Transverse colon (tissue), 4 donors: ENCODE data around the gene NEUROG3. TPM values are rescaled to one million over a fixed set of nuclear protein-coding genes. Genes with fewer than 3 reads are reported as not detected.

Experiments used
- DNase-seq: peaks from one replicate; pipeline ENCODE4 v3.0.0-alpha.2; 2019
- H3K27ac ChIP-seq, 4 donors: fragments of 200-600 bp; sonication (generic); 2 replicates each; pipeline ENCODE4 v1.5.1; 2016 to 2018; ENCODE audit warnings: inconsistent platforms in 4 of 4
- H3K27me3 ChIP-seq: fragments of 200-600 bp; sonication (generic); 2 replicates; pipeline ENCODE4 v1.5.1; 2017; ENCODE audit warnings: inconsistent platforms
- H3K36me3 ChIP-seq, 4 donors: fragments of 200-600 bp; sonication (generic); 2 replicates each; pipeline ENCODE4 v1.5.1; 2017 to 2019; ENCODE audit warnings: inconsistent platforms in 4 of 4
- H3K4me1 ChIP-seq, 4 donors: fragments of 200-600 bp; sonication (generic); 2 replicates each; pipeline ENCODE4 v1.5.1; 2017 to 2020; ENCODE audit warnings: inconsistent platforms in 4 of 4
- H3K4me3 ChIP-seq, 4 donors: fragments of 200-600 bp; sonication (generic); 1 replicate in 1 of 4; 2 replicates in 3 of 4; pipeline versions ENCODE4 v1.5.1 to v1.6.1; 2017 to 2019; ENCODE audit warnings: inconsistent platforms in 4 of 4
- H3K9me3 ChIP-seq, 2 donors: fragments of 200-600 bp; sonication (generic); 2 replicates each; pipeline ENCODE4 v1.5.1; 2017 to 2019; ENCODE audit warnings: inconsistent platforms in 2 of 2
- CTCF ChIP-seq, 5 experiments: fragments of 200-600 bp in 3 of 5; fragments of 450-650 bp in 2 of 5; sonication (generic) in 3 of 5; IDR thresholded peaks; 1 replicate in 2 of 5; 2 replicates in 3 of 5; pipeline ENCODE4 v1.5.1; 2016 to 2017; ENCODE audit warnings: antibody characterized with exemption in 5 of 5, inconsistent platforms in 3 of 5, mild to moderate bottlenecking in 2 of 5, moderate library complexity in 1 of 5
- EP300 ChIP-seq: sonication (generic); formaldehyde crosslinking; IDR thresholded peaks from one replicate; pipeline ENCODE4 v1.6.1; 2017; ENCODE audit warnings: antibody characterized with exemption, low read depth
- POLR2A ChIP-seq: fragments of 450-650 bp; IDR thresholded peaks from one replicate; pipeline ENCODE4 v1.6.1; 2016; ENCODE audit warnings: antibody characterized with exemption, mild to moderate bottlenecking, moderate library complexity
- POLR2AphosphoS5 ChIP-seq, 3 donors: sonication (generic); formaldehyde crosslinking; IDR thresholded peaks; one replicate each; pipeline ENCODE4 v1.6.1; 2016; ENCODE audit warnings: antibody characterized with exemption in 3 of 3
- WGBS, 2 donors: methylation state at CpG; one replicate each; pipeline ENCODE4 v1.1.5; 2018; ENCODE audit warnings: low coverage in 1 of 2; 5-methylcytosine and 5-hydroxymethylcytosine counted together
- in situ Hi-C, 4 donors: fragments of 200-750 bp; cut with MboI; loops; one replicate each; pipeline versions ENCODE4 v1.15.0 to v1.15.1; 2017; ENCODE audit warnings: low sequenced_read_pairs in 3 of 4, low pct_ligation_motif_present in 1 of 4, low pct_unique_long_range_greater_than_20kb in 1 of 4
- intact Hi-C: fragments of 100-400 bp; cut with DNase I; formaldehyde crosslinking; loops from one replicate; pipeline ENCODE4 v1.15.1; 2023; ENCODE audit warnings: low total_unique reads
- total RNA-seq, 4 donors: library from RNA; depleted of rRNA; stranded (reverse); fragments of >200 nt; gene quantifications; one replicate each; pipeline ENCODE4 v1.1.0, GENCODE V29; 2016

Gene NEUROG3
- total RNA-seq, 4 donors from 2014 or later: 0.41 to 8.2 (median 0.64) TPM; not detected in 1

- no peak overlapping the region for H3K4me3 ChIP-seq
- H3K27ac ChIP-seq: no peak overlapping the region
- no peaks in the 10 kb centered on the region for H3K36me3 ChIP-seq
- H3K9me3 ChIP-seq: peaks cover 20 to 23% of the 10 kb centered on the region in 2 donors
- no peak for DNase-seq
- H3K4me1 ChIP-seq: no peaks in the 10 kb centered on the region
- no peak for TF ChIP-seq EP300
- TF ChIP-seq POLR2A: no peak
- no peak for TF ChIP-seq POLR2AphosphoS5 (IDR thresholded peaks at IDR 0.05)
- TF ChIP-seq CTCF (IDR thresholded peaks at IDR 0.05): no peak
- WGBS, 2 donors: 85 to 90% methylated on average over 2 to 4 of the region's 4 CpGs
- H3K27me3 ChIP-seq: peaks cover 17% of the 10 kb centered on the region
- intact Hi-C loops: no loop called here
- in situ Hi-C loops: no loop called here
Measured at GRCh38 chr10:69553328-69553727, 19.9 kb downstream of the NEUROG3 start.

- Histone ChIP-seq H3K4me1 (no peaks in the 10 kb centered on the region), H3K4me3 (no peak overlapping the region), H3K36me3 (no peaks in the 10 kb centered on the region), H3K27me3 (peaks cover 17% of the 10 kb centered on the region), H3K9me3 (peaks cover 20 to 23% of the 10 kb centered on the region in 2 donors), H3K27ac (no peak overlapping the region)
- TF ChIP-seq POLR2AphosphoS5 (IDR thresholded peaks at IDR 0.05) (no peak), POLR2A (no peak), EP300 (no peak), CTCF (IDR thresholded peaks at IDR 0.05) (no peak)
- WGBS, 2 donors: 20% methylated on average over 1 of the region's 1 CpG; no CpG with 5 or more reads in 1 of the 2 donors
- no peak for DNase-seq
- in situ Hi-C loops: no loop called here
- intact Hi-C loops: no loop called here
Measured at GRCh38 chr10:69552268-69552667, 21.0 kb downstream of the NEUROG3 start.

- intact Hi-C loops (no loop called here), in situ Hi-C loops (no loop called here)
- TF ChIP-seq POLR2A: no peak
- no peak for TF ChIP-seq CTCF (IDR thresholded peaks at IDR 0.05)
- TF ChIP-seq POLR2AphosphoS5 (IDR thresholded peaks at IDR 0.05): no peak
- no peak for TF ChIP-seq EP300
Measured at GRCh38 chr10:69549959-69550358, 23.3 kb downstream of the NEUROG3 start.

GRCh38 chr10:69541463-69541862, 31.8 kb downstream of the NEUROG3 start:
- in situ Hi-C loops: no loop called here
- Histone ChIP-seq H3K4me3 (no peak overlapping the region), H3K9me3 (peaks cover 0 to 7% of the 10 kb centered on the region in 2 donors), H3K36me3 (no peaks in the 10 kb centered on the region), H3K4me1 (no peaks in the 10 kb centered on the region), H3K27me3 (no peaks in the 10 kb centered on the region), H3K27ac (no peak overlapping the region)
- TF ChIP-seq POLR2AphosphoS5 (IDR thresholded peaks at IDR 0.05) (no peak), EP300 (no peak), CTCF (IDR thresholded peaks at IDR 0.05) (no peak), POLR2A (no peak)
- intact Hi-C loops: no loop called here
- no peak for DNase-seq
- 50% methylated on average over 2 of the region's 2 CpGs; no CpG with 5 or more reads in 1 of the 2 donors for WGBS, 2 donors

More at GRCh38 chr10:69549959-69550358, 23.3 kb downstream of the NEUROG3 start:
- peaks cover 11% of the 10 kb centered on the region for H3K27me3 ChIP-seq
- H3K27ac ChIP-seq: no peak overlapping the region
- H3K36me3 ChIP-seq: no peaks in the 10 kb centered on the region
- H3K4me1 ChIP-seq: no peaks in the 10 kb centered on the region
- DNase-seq: no peak
- peaks cover 20 to 23% of the 10 kb centered on the region in 2 donors for H3K9me3 ChIP-seq
- H3K4me3 ChIP-seq: no peak overlapping the region
